GM23338 (cell line): Measurements from ENCODE around the gene TMEM182.

Experiments
- CREB1 ChIP-seq: fragments of 250-450 bp; sonication (Bioruptor Pico); IDR thresholded peaks from 2 replicates; pipeline ENCODE4 v1.5.0; 2020; ENCODE audit warnings: low read depth, mild to moderate bottlenecking, moderate library complexity
- CTCF ChIP-seq, 2 experiments: fragments of 200-600 bp in 1 of 2; sonication (generic) in 1 of 2; conservative IDR thresholded peaks; 2 replicates each; pipeline versions ENCODE4 v1.5.1 to v1.6.1; 2016 to 2017; ENCODE audit warnings: antibody characterized with exemption in 2 of 2, low read depth in 2 of 2, mild to moderate bottlenecking in 2 of 2, moderate library complexity in 1 of 2
- POLR2AphosphoS5 ChIP-seq: IDR thresholded peaks from 2 replicates; pipeline ENCODE4 v1.6.1; 2016; ENCODE audit warnings: antibody characterized with exemption, low read depth

- TF ChIP-seq POLR2AphosphoS5 (no peak), CTCF (conservative IDR thresholded peaks at IDR 0.05; ENCODE audit: low read depth in 2 of 2) (no peak), CREB1 (no peak)
Measured at GRCh38 chr2:102743259-102743658, 18.6 kb upstream of the TMEM182 start.
